Endothelial cell of umbilical vein (primary cell): ENCODE measurements around the gene TMEM252.

Experiments
- CTCF ChIP-seq, 2 donors: IDR thresholded peaks; 1 replicate in 1 of 2; 2 replicates in 1 of 2; pipeline ENCODE4 v1.5.1; 2011; ENCODE audit warnings: low read length in 2 of 2, mild to moderate bottlenecking in 2 of 2, moderate library complexity in 2 of 2, control low read depth in 1 of 2, inconsistent platforms in 1 of 2, low read depth in 1 of 2; ENCODE audit not compliant: insufficient read depth in 1 of 2; ENCODE audit errors: extremely low read depth in 1 of 2
- EZH2 ChIP-seq: IDR thresholded peaks from 2 replicates; pipeline ENCODE4 v1.6.1; 2012; ENCODE audit warnings: borderline replicate concordance, low read depth, mild to moderate bottlenecking, moderate library complexity, low read length, inconsistent platforms; ENCODE audit not compliant: severe bottlenecking
- GATA2 ChIP-seq: IDR thresholded peaks from 2 replicates; pipeline ENCODE4 v1.7.0; 2011; ENCODE audit warnings: low read depth, mild to moderate bottlenecking, moderate library complexity, mixed read lengths, low read length; ENCODE audit not compliant: insufficient read length, insufficient read depth
- POLR2A ChIP-seq: IDR thresholded peaks from 2 replicates; pipeline ENCODE4 v1.6.1; 2012; ENCODE audit warnings: low read depth, mild to moderate bottlenecking, control low read depth, low read length
- POLR2AphosphoS5 ChIP-seq: IDR thresholded peaks from 2 replicates; pipeline ENCODE4 v1.6.1; 2012; ENCODE audit warnings: low read depth, mild to moderate bottlenecking, control low read depth, low read length, moderate library complexity; ENCODE audit not compliant: insufficient read depth

GRCh38 chr9:68502279-68502678 lies 38.4 kb downstream of the TMEM252 start:
- TF ChIP-seq POLR2A (no peak), POLR2AphosphoS5 (no peak), CTCF (IDR thresholded peaks at IDR 0.05; ENCODE audit: extremely low read depth in 1 of 2, insufficient read depth in 1 of 2, low read depth in 1 of 2, low read length in 2 of 2) (no peak), EZH2 (no peak), GATA2 (no peak)
